ENCODE results near the gene RIPPLY1.

The RIPPLY1 gene, protein sequence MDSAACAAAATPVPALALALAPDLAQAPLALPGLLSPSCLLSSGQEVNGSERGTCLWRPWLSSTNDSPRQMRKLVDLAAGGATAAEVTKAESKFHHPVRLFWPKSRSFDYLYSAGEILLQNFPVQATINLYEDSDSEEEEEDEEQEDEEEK

DNA sequence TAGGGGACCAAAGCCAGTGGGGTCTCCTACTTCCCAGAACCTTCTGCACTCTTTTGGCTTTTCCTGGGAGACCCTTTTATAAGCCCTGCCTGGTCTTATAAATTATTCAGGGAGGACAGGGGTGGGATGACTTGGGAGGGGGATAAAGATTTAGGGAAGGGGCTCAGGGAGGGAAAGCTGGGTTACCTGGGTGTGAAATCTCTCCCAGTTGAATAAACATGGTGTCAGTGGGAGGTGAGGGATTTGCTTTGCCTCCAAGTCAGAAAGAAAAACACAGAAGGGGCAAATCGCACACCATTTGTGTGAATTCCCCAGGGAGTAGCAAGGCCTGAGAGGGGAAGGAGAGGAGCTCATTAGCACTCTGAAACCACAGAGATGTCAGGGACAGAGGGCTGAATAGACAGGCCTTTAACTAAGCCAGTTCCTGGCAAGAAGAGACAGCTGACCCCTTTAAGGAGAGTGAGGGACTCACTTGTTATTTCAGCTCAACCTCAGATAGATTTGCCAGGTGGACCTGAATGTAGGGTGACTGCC lies at the start of gene RIPPLY1:
Gene RIPPLY1, minus strand, starts transcription at position 51 of the 534 bp plus-strand sequence. CDS start 54 bp downstream, outside the sequence.
- DNase-seq (ENCODE audit: low read depth), result no peak

DNA sequence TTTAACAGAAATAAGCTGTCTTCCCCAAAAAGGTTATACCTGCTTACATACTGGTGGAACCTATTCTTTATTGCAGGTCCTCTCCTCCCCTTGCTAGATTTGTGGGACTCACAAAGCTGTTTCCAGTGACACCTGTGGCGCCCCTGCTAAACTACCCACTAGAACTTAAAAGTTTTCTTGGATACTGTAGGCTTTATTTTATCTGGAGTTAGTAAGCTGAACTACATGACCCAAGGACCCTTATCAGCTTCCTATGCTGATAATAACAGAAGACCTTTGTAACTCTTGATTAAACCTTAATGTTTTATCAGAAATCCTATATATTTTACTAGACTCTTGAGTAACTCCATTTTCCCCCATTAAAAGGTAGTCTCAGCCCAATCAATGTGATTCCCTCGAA lies 49.4 kb upstream of the RIPPLY1 start:
- DNase-seq (ENCODE audit: low read depth), result no peak

DNA sequence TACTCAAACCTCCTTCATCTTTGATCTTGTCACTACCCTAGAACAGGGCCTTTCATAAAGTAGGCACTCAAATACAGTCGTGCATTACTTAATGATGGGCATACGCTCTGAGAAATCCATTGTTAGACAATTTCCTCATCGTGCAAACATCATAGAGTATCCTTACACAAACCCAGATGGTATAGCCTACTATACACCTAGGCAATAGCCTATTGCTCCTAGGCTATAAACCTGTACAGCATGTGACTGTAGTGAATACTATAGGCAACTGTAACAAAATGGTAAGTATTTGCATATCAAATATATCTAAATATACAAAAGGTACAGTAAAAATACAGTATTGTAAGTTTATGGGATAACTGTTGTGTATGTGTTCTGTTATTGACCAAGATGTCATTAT lies 48.9 kb upstream of the RIPPLY1 start:
- no peak for DNase-seq (ENCODE audit: low read depth)

DNA sequence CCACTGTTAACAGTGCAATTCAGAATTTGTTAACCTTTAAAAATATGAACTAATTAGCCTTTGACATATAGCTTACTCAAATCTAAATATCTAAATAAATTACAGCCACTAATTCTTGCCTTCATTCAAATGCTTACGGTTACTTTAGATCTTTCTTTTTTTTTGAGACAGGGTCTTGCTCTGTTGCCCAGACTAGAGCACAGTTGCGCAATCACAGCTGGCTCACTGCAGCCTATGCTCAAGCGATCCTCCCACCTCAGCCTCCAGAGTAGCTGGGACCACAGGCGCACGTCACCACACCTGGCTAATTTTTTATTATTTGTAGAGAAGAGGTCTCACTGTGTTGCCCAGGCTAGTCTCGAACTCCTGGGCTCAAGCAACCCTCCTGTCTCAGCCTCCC lies 48.1 kb upstream of the RIPPLY1 start:
- DNase-seq (ENCODE audit: low read depth), result no peak

DNA sequence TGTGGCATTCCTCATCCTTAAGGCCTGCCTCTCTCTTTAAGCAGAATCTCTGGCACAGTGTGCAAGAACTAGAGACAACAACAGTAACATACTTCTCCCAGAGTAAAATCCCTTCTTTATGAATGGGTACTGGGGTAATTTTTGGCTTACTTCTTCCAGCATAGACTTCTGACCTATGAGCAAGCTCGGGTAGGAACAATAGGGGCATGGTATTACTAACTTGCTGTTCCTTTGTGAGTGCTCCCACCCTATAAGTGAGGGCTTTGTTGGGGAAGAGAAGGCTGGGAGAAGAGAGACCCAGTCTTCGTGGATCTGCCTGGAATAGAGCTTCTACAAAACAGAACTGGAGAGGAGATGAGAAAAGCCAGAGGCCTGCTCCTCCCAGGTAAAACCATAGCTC lies 47.2 kb upstream of the RIPPLY1 start:
- no peak for DNase-seq (ENCODE audit: low read depth)

DNA sequence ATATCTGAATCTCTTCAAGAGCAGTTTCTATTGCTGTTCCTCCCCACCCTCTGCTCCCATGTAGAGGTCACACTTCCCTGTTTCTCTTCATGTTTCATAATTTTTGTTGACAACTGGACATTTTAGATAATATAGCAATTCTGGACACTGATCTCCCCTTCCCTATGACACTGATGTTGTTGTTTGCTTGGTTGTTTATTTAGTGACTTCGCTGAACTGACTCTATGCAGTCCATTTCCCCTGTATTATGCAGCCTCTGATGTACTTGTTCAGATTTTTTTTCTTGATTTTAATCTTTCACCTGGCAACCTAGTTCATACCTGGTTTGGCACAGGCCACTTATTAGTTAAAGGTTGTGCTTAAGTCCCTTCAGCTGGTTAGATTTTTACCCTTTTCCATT lies 46.2 kb upstream of the RIPPLY1 start:
- no peak for DNase-seq (ENCODE audit: low read depth)

DNA sequence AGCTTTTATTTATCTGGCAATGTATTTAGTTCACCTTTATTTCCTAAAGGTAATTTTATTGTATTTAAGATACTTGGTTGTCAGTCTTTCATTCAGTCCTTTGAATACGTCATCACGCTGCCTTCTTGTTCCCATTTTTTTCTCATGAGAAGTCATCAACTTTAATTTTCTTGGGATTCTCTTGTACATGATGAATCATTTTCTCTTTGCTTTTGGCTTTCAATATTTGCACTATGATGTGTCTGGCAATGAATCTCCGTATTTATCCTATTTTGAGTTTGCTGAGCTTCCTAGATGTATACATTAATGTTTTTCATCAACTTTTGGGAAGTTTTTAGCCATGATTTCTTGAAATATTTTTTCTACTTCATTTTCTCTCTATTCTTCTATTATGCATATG lies 45.5 kb upstream of the RIPPLY1 start:
- no peak for DNase-seq (ENCODE audit: low read depth)

DNA sequence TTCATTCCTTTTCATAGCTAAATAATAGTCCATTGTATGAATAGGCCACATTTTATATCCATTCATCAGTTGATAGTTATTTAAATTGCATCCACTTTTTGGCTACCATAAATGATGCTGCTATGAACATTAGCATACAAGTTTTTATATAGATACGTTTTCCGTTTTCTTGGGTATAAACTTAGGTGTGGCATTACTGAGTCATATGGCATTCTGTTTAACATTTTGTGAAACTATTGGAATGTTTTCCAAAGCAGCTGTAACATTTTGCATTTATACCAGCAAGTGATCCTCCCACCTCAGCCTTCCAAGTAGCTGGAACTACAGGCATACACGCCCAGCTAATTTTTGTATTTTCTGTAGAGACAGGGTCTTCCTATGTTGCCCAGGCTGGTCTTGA lies 43.3 kb upstream of the RIPPLY1 start:
- no peak for DNase-seq (ENCODE audit: low read depth)

DNA sequence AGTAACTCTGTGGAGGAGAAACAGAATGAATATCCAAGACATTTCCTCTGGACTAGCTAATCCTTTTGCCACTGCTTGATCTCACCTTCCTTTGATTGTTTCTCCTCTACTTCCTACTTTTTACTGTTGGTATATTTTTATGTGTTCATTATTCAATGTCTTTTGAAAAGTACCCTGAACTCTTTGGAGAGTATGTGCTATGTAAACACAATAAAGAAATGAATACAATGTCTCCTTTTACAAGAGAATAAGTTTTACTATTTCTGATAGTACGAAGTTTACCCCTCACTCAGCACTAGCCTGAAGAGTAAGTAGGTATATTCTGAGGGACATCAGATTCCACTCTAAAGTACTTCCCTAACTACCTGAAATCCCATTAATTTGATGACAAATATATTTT lies 36.9 kb upstream of the RIPPLY1 start:
- no peak for DNase-seq (ENCODE audit: low read depth)

DNA sequence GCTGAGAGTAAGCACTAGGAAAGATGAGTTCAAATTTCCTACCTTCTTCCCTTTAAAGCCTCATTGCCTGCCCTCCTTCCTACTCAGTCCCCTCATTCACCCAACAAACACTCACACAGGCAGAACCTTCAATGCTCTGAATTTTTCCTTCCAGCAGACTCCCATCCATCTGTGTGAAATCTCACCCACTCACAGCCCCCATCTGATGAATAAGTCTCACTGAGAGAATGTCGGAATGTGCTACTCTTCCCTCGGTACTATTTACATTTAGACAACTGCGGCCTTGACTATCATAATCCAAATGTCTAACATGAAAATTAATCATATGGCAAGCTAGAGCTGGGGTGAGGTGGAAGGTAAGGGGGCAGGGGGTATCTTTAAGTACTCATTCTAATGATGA lies 36.4 kb upstream of the RIPPLY1 start:
- DNase-seq (ENCODE audit: low read depth), result no peak

DNA sequence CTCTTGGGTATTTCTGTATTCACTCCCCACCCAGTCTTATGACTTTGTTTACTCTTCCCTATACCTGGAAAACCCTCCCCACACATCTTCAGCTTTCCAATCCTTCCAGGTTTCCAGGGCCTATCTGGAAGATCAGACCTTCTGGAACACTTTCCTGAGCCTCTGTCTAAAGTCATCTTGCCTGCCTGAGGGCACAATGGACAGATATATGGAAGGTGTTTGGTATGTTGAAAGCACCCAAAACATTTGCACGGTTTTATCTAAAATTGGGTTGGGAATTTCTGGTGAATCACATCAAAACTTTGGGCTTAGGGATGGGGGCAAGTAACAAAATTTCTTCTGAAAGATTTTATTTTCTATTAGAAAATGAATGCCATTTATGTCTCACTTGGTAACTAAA lies 33.1 kb upstream of the RIPPLY1 start:
- DNase-seq (ENCODE audit: low read depth), result no peak

DNA sequence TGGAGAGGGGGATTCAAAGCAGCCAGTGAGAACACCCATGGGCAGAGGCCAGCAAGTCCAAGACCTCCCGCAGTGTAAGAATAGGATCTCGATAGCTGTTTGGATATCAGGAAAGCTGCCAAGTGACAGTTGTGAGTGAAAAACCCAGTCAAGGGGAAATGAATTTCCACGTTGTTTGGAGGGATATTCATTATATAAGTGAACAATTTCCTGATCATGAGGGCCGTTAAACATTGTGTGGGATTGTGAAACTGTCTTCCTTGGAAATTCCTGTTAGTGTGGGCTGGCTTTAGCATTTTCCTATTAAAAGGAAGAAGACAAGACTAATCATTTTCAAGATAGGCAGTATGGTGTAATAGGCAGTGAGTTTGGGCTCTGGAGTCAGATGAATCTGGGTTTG lies 32.0 kb upstream of the RIPPLY1 start:
- DNase-seq (ENCODE audit: low read depth), result no peak

DNA sequence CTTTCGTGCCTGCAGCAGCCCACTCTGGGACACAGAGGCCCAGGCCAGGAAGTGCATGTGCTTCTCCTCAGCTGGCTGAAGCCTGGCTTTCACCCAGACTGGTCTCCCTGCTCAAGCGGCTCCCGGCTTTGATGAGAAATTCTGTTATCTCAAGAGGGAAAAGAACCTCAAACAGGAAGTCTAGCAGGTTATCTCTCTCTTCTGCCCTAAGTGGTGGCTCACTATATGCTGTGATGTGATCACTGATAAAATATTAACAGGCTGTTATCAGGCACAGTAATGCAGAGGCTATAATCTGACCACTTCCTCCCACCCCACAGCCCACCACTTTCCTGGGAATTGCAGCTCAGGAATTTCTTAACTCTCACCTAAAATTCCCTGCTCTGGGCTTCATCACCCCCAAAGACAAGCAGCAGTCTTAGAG lies 30.4 kb upstream of the RIPPLY1 start:
- DNase-seq (ENCODE audit: low read depth), result no peak

DNA sequence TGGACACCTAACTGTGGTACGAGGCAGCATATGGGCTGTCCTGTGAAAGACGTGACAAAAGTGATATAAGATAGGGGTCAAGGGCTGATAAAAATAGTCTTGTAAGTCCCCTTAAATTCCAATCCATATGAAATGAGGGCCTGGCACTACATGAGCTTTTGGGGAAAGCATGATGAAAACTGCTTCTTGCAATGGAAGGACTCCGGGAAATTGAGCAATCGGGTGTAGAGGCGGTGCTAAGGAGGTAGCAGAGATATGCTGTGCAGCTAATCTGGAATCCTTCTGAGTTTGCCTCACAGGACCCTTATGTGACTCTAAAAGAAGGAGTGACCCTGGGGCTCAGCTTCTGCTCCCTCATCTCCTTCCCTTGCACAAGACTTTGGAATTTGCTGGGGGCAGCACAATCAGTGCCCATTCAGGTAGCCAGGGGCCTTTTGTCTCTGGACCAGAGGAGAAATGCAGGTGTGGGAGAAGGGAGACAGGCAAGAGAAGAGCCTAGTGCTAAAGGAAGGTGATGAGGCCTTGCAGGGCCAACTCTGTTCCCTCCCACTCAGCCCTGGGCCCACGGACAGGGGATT lies 29.9 kb upstream of the RIPPLY1 start:
- no peak for DNase-seq (ENCODE audit: low read depth)

DNA sequence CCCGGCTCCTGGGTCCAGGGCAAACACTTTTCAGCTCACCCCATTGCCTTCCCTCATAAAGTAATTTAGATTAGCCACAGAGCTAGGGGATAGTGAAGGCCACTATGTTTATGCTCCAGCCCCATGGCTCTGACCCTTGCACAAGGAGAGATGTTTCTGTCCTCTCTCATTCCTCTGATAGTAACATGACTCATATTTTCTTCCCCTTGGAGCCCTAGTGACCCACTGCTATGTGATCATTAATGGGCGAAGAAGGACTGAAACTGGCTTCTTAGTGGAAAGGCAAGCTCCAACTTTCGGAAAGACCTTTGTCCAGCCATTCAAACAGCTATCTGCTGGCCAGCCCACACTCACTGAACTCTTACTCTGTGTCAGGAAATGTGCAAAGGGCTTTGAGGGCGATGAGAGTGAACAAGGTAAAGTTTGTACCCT lies 29.4 kb upstream of the RIPPLY1 start:
- DNase-seq (ENCODE audit: low read depth), result no peak

DNA sequence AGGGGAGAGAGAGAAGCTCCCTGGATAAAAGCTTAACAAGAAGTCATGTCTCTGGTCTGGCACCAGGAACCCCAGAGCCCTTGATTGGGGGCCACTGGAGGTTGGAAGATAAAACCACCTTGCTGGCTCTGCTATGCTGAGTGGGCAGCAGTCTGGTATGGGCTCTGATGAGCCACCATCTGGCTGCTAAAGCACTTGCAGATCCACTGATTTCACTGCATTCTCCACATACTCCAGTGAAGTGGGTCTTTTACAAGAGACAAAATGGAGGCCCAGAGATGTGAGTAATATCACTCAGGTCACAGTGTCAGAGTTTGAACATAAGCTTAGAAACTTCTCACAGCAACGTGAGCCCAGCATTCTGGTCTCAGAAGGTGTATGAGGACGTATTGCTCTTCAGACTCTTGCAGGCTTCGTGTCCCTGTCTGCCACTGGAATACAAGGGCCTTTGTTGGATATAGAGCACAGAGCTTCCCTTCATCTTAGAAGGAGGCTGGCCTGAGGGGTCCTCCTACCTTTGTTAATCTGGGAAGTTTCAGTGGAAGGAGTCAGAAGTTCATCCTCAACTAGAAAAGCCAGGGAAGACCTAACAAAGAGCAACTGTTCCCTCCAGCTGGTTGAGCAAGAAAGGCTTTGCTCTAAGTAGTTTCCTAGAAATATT lies 28.8 kb upstream of the RIPPLY1 start:
- no peak for DNase-seq (ENCODE audit: low read depth)

DNA sequence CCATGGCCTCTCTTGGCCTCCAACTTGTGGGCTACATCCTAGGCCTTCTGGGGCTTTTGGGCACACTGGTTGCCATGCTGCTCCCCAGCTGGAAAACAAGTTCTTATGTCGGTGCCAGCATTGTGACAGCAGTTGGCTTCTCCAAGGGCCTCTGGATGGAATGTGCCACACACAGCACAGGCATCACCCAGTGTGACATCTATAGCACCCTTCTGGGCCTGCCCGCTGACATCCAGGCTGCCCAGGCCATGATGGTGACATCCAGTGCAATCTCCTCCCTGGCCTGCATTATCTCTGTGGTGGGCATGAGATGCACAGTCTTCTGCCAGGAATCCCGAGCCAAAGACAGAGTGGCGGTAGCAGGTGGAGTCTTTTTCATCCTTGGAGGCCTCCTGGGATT lies 25.1 kb upstream of the RIPPLY1 start:
- DNase-seq (ENCODE audit: low read depth), result no peak

DNA sequence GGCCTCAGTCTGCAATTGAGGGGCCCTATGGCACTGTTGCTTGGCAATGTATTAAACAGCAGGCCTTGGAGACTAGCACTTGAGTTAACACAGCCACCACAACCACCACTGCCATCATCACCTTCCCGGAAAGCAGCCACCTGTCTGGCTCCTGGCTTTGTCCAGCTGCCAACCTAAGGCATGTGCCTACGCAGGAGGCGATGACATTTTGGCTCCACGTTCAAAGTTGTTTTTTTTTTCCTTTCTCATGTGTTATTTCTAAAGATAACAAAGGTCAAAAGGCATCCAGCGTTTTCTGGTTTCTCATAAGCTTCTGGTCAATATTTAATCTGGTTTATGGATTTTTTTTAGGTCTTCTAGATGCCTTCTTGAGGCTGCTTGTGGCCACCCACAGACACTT lies 24.6 kb upstream of the RIPPLY1 start:
- DNase-seq (ENCODE audit: low read depth), result no peak

DNA sequence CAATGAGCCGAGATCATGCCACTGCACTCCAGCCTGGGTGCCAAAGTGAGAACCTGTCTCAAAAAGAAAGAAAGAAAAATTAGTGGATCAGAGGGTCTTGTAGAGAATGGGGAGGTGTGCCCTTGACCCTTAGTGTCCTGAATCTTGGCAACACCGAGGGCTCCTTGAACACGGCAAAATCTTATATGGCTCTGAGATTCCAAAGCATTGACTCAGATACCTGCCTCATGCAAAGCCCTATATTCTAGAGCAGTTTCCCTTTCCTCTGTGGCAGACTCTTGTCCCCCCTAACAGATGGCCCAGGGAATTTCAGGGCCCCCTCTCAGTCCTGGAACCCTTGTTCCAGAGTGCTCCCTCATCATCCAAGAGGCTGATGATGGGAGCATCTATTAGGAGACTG lies 23.9 kb upstream of the RIPPLY1 start:
- no peak for DNase-seq (ENCODE audit: low read depth)

DNA sequence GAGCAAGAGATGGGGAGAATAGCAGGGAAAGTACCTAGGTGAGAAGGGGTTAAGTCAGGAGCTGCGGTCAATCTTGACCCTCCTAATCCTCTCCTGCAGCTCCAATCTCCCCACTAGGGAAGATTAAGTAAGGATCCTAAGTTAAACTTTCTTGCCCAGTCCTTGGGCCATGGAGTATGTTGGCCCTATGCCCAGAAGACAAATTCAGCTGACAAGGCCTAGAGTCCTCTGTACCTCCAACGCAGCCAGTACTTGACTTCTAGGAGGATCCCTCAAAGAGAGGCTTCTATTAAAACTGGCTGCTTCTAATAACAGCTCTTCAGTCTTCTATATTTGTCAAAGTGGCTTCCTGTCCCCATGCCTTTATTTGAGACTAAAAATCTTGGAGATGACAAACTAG lies 18.5 kb upstream of the RIPPLY1 start:
- DNase-seq (ENCODE audit: low read depth), result no peak

DNA sequence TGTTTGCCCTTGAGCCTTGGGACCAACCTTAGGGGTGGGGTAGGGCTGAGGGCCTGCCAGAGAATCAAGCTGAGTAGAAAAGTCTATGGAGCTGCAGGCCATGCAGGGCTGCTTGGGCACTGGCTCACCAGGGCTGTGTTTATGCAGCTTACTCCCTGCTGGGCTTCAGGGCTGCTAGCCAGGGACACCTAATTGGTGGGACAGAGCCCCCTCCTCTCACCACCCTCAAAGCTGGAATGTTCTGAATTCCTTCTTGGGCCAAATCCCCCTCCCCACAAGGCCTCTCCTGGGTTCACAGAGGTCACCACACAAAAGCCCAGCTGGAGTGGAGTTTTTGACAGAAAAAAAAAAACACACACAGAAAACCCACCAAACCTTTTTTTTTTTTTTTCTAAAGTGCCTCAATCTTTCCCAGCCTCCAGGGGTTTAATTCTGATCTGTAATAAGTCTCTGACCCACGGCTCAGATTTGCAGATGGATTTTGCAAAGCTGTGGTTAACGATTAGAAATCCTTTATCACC lies 16.9 kb upstream of the RIPPLY1 start, which contains the start of gene CLDN2:
Gene CLDN2, plus strand, starts transcription at position 471 of the 521 bp plus-strand sequence. CDS start 7,827 bp downstream, outside the sequence.
- no peak for DNase-seq (ENCODE audit: low read depth)

DNA sequence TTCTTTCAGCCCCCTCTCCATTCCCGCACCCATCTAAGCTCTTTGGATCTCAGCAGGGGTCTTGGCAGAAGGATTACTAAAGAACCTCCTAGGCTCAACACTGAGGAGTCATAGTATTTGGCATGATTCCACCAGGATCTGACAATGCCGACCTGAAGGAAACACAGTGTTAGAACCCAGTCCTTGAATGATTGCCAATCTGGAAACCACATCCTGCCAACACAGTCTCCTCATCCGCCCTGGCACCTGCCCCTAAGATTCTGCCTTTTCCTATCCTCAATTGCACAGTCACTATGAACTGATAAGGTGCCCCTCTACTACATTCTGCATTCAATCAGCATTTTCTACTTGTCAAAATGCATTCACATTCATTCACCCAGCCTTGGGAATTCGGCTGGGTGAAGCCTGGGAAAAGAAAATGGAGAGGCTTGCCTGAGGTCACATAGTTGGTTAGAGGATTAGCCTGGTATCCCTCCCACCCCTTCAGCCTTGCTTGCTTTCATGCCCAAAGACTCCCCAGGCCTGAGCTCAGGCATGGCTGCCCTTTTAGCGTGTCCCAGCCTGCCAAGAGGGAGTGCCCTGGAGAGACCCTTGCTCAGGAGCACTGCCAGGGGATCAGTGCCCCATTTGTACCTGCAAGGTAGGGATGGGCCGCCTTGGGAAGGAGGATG lies 14.8 kb upstream of the RIPPLY1 start:
- DNase-seq (ENCODE audit: low read depth), result no peak

DNA sequence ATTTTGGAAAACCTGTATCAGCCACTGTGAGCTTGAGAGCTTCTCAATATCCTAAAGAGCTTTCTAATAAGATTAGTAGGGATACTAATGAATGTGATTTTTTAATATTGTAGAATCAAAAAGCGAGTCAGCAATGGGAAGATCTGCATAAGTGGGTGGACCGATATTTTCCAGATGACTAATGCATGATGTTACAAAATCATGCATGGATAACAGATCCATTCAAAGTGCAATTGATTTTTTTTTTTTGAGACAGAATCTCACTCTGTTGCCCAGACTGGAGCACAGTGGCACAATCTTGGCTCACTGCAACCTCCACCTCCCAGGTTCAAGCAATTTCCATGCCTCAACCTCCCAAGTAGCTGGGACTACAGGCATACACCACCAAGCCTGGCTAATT lies 9.7 kb upstream of the RIPPLY1 start:
- no peak for DNase-seq (ENCODE audit: low read depth)
